ENCODE measurements around the gene ARHGAP42. TPM values are rescaled to one million over a fixed set of nuclear protein-coding genes. Genes with fewer than 3 reads are reported as not detected.
A peak's percentile ranks its signal among the peaks of the same experiment; 100 is the strongest.

The ARHGAP42 gene
- total and polyA plus RNA-seq, 11 donors, result 3.8 to 12.4 (median 8.6) TPM

DNA sequence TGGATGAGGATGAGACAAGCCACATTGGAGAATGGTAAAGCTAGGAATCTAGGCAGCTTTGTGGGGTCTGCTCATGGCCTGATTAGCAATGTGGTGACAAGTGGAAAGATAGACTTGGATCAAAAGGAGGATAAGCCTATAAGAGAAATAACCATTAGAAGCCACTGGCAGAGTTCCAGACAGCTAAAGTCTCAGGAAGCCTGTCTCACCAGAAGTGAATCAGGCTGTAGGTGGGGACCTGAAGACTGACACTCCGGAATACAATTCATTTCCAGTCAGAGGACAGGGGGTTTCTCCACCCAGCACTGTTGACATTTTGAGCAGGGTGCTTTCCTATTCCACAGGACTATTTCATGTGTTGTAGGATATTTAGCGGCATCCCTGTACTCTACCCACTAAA is 129.7 kb downstream of the ARHGAP42 start:
- H3K9me3 ChIP-seq, result peaks cover 0 to 8% (median 0%) of the 10 kb centered on the region in 12 donors
- H3K4me3 ChIP-seq, result no peak overlapping the region
- H3K4me1 ChIP-seq, result peaks cover 0 to 22% (median 0%) of the 10 kb centered on the region in 12 donors
- ATAC-seq, result peak in 3 of 4 donors; percentile 27 to 45 (median 37)
- DNase-seq, result no peak
- H3K27ac ChIP-seq, result no peak overlapping the region
- no peaks in the 10 kb centered on the region for H3K27me3 ChIP-seq
- TF ChIP-seq POLR2A (IDR thresholded peaks at IDR 0.05), result no peak
- TF ChIP-seq, protein P1, sequence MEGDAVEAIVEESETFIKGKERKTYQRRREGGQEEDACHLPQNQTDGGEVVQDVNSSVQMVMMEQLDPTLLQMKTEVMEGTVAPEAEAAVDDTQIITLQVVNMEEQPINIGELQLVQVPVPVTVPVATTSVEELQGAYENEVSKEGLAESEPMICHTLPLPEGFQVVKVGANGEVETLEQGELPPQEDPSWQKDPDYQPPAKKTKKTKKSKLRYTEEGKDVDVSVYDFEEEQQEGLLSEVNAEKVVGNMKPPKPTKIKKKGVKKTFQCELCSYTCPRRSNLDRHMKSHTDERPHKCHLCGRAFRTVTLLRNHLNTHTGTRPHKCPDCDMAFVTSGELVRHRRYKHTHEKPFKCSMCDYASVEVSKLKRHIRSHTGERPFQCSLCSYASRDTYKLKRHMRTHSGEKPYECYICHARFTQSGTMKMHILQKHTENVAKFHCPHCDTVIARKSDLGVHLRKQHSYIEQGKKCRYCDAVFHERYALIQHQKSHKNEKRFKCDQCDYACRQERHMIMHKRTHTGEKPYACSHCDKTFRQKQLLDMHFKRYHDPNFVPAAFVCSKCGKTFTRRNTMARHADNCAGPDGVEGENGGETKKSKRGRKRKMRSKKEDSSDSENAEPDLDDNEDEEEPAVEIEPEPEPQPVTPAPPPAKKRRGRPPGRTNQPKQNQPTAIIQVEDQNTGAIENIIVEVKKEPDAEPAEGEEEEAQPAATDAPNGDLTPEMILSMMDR (IDR thresholded peaks at IDR 0.05), result no peak
- 48 to 80% (median 61%) methylated on average over 2 of the region's 2 CpGs for WGBS, 4 donors
- no peaks in the 10 kb centered on the region for H3K36me3 ChIP-seq
- intact Hi-C loops (cut with DNase I), result no loop called here

DNA sequence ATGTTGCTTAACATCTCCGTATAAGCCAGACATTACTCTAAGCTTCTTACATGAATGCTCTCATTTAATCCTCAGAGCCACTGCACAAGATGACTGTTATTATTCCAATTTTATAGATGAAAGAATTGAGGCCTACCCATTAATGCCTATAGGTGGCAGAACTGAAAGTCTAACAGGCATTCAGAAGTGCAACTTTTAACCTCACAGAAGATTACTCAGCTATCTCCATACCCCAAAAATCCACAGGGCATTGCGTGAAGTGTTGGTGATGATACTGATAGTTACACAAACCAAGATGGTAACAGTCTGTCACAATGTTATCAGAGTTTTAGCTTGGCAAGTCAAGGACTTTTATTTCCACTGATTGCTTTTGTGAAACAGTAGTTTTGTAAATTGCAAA is 130.5 kb downstream of the ARHGAP42 start:
- Histone ChIP-seq H3K4me1 (peaks cover 0 to 25% (median 3%) of the 10 kb centered on the region in 12 donors), H3K27me3 (no peaks in the 10 kb centered on the region), H3K36me3 (no peaks in the 10 kb centered on the region), H3K9me3 (peaks cover 0 to 8% (median 0%) of the 10 kb centered on the region in 12 donors), H3K27ac (no peak overlapping the region), H3K4me3 (no peak overlapping the region)
- intact Hi-C loops (cut with DNase I), result no loop called here
- DNase-seq (no peak), ATAC-seq (no peak)
- TF ChIP-seq, protein P1 (IDR thresholded peaks at IDR 0.05), result no peak
- no peak for TF ChIP-seq POLR2A (IDR thresholded peaks at IDR 0.05)
- 82 to 94% (median 85%) methylated on average over 2 of the region's 2 CpGs for WGBS, 4 donors

DNA sequence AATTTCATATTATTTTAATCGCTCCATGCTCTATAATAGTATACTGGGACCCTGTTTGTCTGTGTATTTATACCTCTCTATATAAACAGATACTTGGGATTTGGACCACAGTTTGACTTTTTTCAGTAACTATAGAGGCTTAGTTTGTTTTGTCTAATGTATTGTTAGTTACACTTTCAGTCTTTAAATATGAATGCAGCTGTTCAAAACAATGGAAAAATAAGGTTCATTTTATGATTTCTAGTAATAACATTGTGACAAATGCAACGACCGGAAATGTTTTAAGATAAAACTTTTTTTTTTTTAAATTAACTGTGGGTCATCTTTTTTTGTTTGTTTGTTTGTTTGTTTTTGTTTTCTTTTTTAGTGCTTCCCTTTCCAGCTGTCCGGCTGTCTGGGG is 133.5 kb downstream of the ARHGAP42 start:
- no peak for ATAC-seq
- no peak overlapping the region for H3K27ac ChIP-seq
- TF ChIP-seq, protein P1 (IDR thresholded peaks at IDR 0.05), result no peak
- no peak for TF ChIP-seq POLR2A (IDR thresholded peaks at IDR 0.05)
- no peak overlapping the region for H3K4me3 ChIP-seq
- peaks cover 0 to 4% (median 0%) of the 10 kb centered on the region in 12 donors for H3K9me3 ChIP-seq
- no peak for DNase-seq
- H3K27me3 ChIP-seq, result no peaks in the 10 kb centered on the region
- H3K4me1 ChIP-seq, result peaks cover 0 to 44% (median 7%) of the 10 kb centered on the region in 12 donors
- 66 to 80% (median 71%) methylated on average over 4 of the region's 4 CpGs for whole genome bisulfite sequencing, 4 donors
- intact Hi-C loops (cut with DNase I), result no loop called here
- no peaks in the 10 kb centered on the region for H3K36me3 ChIP-seq

DNA sequence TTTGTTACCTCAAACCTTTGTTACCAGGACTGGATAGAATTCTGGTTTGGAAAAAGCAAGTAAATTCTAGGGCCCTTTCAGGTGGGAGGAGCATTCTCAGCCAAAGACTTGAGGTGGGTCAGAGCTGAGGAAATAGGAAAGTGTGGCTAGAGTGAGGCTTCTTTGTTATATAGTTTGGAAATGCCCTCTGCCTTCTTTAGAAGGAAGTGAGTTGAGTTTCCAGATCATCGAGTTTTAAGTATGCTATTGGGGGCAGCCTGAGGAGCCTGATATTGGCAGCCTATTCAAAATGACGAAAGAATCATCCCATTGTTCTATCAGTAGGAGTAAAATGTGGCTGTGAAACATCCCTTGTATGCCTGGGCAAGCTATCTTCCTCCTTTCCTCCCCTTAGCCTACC is 134.1 kb downstream of the ARHGAP42 start:
- TF ChIP-seq POLR2A (IDR thresholded peaks at IDR 0.05), result no peak
- TF ChIP-seq, protein P1 (IDR thresholded peaks at IDR 0.05), result no peak
- Histone ChIP-seq H3K36me3 (no peaks in the 10 kb centered on the region), H3K27me3 (no peaks in the 10 kb centered on the region), H3K27ac (no peak overlapping the region), H3K9me3 (no peaks in the 10 kb centered on the region), H3K4me1 (peaks cover 0 to 44% (median 7%) of the 10 kb centered on the region in 12 donors), H3K4me3 (no peak overlapping the region)
- no peak for ATAC-seq
- 50 to 60% (median 55%) methylated on average over 2 of the region's 2 CpGs for WGBS, 4 donors
- no peak for DNase-seq
- intact Hi-C loops (cut with DNase I), result no loop called here
